ENCODE data around the gene IL17RD.

Gene IL17RD

GRCh38 chr3:57130571-57131209 is 34.5 kb downstream of the IL17RD start:
- no peak for DNase-seq

- DNase-seq: no peak
Measured at GRCh38 chr3:57128826-57129667, 36.1 kb downstream of the IL17RD start.

GRCh38 chr3:57127891-57128518 is 37.1 kb downstream of the IL17RD start:
- DNase-seq: no peak

GRCh38 chr3:57126244-57126643 is 38.9 kb downstream of the IL17RD start:
- DNase-seq: no peak

GRCh38 chr3:57120451-57121174 is 44.5 kb downstream of the IL17RD start:
- no peak for DNase-seq

- no peak for DNase-seq
Measured at GRCh38 chr3:57120040-57120439, 45.1 kb downstream of the IL17RD start.

GRCh38 chr3:57118254-57118653 is 46.9 kb downstream of the IL17RD start:
- DNase-seq: no peak

- DNase-seq: no peak
Measured at GRCh38 chr3:57116501-57116900, 48.7 kb downstream of the IL17RD start.

GRCh38 chr3:57112206-57112605 is 52.9 kb downstream of the IL17RD start:
- DNase-seq: no peak

- no peak for DNase-seq
Measured at GRCh38 chr3:57110798-57111197, 54.4 kb downstream of the IL17RD start.

GRCh38 chr3:57110214-57110613 is 54.9 kb downstream of the IL17RD start:
- no peak for DNase-seq

GRCh38 chr3:57109437-57110199 is 55.5 kb downstream of the IL17RD start:
- no peak for DNase-seq

- no peak for DNase-seq
Measured at GRCh38 chr3:57108684-57109083, 56.5 kb downstream of the IL17RD start.

GRCh38 chr3:57105585-57105984 is 59.6 kb downstream of the IL17RD start:
- DNase-seq: no peak

GRCh38 chr3:57100046-57100695 is 65.0 kb downstream of the IL17RD start:
- DNase-seq: peak; percentile 81 to 84

- DNase-seq: no peak
Measured at GRCh38 chr3:57098418-57099310, 66.5 kb downstream of the IL17RD start.

GRCh38 chr3:57097536-57097935 is 67.6 kb downstream of the IL17RD start:
- DNase-seq: no peak

GRCh38 chr3:57095363-57095762 is 69.8 kb downstream of the IL17RD start:
- DNase-seq: no peak

GRCh38 chr3:57094575-57094974 is 70.6 kb downstream of the IL17RD start:
- no peak for DNase-seq

GRCh38 chr3:57093971-57094535 is 71.1 kb downstream of the IL17RD start:
- DNase-seq: peak; percentile 30 to 56
